GM12872 (cell line): Measurements from ENCODE around the gene FAM217B.

Experiments
- TF ChIP-seq, protein P1 (sequence below): IDR thresholded peaks from 3 replicates; pipeline ENCODE4 v1.5.1; 2011; ENCODE audit warnings: low read depth, mild to moderate bottlenecking, low read length, moderate library complexity; ENCODE audit not compliant: insufficient read depth

Gene FAM217B

DNA sequence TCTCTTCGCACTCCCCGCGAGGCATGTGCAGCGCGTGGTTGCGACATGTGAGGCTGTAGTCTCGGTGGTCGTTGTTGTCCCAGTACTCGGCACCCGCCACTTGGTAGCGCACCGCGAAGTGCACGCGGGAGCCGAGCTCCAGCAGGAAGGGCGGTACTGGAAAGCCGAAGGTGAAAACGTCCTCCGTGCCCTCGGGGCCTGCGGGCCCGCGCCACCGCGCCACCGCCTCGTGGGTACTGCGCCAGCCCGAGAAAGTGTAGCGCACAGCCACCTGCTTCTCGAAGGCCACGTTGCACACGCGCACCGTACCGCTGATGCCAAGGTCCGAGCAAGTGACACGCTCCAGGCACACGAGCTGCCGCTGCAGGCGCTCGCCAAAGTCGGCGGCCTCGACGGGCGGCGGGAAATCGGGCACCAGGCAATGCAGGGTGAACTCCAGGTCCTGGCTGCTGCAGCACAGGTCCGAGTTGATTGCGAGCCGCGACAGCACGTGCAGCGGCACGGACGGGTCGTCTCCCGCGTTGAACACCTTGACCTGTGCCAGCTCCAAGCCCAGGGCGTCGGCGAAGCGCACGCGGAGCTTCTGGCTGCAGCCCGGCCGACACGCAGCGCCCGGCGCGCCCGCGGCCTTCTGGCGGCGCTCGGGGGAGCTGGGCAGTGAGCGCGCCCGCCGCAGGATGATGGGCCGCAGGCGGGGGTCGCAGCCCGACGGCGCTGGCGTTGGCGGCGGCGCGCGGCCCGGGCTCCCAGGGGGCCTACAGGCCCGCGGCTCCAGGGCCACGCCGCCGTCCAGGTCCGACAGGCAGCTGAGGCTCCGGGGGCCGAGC, 924 bp upstream of the FAM217B start:
- TF ChIP-seq, protein P1, sequence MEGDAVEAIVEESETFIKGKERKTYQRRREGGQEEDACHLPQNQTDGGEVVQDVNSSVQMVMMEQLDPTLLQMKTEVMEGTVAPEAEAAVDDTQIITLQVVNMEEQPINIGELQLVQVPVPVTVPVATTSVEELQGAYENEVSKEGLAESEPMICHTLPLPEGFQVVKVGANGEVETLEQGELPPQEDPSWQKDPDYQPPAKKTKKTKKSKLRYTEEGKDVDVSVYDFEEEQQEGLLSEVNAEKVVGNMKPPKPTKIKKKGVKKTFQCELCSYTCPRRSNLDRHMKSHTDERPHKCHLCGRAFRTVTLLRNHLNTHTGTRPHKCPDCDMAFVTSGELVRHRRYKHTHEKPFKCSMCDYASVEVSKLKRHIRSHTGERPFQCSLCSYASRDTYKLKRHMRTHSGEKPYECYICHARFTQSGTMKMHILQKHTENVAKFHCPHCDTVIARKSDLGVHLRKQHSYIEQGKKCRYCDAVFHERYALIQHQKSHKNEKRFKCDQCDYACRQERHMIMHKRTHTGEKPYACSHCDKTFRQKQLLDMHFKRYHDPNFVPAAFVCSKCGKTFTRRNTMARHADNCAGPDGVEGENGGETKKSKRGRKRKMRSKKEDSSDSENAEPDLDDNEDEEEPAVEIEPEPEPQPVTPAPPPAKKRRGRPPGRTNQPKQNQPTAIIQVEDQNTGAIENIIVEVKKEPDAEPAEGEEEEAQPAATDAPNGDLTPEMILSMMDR: no peak

DNA sequence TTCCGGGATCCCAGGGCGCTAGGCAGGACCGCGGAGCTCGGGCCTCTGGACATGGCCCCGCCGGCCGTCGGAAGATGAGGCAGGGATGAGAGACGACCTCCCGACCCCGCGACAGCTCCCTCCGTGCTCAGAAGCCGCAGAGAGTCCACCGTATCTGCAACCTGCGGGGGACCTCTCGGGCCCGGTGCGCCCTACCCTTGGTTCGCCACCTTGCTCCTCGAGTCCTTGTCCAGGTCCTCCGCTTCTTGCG, 385 bp upstream of the FAM217B start:
- TF ChIP-seq, protein P1: no peak

DNA sequence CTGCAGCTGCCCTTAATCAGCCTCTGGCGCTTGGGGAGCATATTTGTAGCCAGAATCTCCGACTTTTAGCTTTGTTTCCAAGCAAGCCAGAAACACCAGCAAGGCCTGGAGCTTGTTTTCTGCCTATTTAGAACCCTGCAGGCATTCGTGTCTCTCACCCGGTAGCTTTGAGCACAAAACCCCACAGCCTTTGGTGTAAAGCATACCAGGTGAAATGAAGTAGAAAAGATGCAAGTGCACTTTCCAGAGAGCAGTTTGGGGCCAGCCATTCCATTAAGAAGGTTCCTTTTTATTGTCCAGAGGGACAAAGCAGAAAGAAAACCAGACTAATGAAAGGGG, 736 bp downstream of the FAM217B start:
- TF ChIP-seq, protein P1: no peak

DNA sequence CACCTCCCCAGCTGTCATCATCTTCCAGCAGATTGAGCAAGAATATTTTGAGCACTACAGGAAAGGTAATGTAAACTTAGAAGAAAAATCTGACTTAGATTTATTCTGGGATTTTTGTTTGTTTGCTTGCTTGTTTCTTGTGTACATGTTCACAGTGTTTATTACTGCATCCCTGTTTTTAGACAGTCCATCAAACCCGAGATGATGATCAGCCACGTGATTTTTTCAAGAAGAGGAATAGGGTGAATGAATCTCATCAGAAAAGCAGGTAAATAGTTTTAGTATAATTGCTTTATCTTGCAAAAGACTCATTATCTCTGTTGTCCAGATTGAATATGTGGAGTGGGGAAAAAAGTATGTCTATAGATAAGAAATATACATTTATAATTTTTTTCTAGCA, 2.1 kb downstream of the FAM217B start:
- TF ChIP-seq, protein P1: no peak

DNA sequence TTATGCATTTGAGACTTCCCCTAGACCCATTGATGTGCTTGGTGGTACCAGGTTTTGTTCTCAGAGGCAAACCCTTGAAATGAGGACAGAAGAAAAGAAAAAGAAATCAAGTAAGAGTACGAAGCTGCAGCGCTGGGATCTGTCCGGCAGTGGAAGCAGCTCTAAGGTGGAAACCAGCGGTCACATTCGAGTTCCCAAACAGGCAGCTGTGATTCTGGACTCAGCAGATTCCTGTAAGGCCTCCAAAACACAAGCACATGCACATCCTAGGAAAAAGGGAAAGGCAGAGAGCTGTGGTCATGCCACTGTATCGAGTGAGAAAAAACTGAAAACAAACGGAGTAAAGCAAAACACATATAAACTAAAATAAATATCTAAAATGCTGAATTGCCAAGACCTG, 4.5 kb downstream of the FAM217B start:
- TF ChIP-seq, protein P1: no peak

DNA sequence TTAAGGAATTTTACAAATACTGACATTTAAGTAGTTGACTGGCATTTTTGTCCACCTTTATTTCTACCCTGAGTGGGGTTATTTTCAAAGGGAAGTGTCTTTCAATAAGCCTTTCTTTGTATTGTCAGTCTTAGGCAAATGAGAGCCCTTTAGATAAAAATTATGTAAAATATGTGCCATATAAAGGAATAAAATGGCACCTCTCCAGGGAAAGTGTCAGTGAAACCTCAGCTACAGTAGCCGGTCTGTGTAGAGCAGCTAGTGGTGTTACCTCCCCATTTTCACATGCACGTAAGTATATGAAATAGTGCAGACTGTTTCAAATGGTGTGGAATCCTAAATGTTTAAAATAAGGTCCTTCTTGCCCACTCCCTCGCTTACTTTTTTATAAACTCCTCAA, 5.0 kb downstream of the FAM217B start:
- TF ChIP-seq, protein P1: no peak

DNA sequence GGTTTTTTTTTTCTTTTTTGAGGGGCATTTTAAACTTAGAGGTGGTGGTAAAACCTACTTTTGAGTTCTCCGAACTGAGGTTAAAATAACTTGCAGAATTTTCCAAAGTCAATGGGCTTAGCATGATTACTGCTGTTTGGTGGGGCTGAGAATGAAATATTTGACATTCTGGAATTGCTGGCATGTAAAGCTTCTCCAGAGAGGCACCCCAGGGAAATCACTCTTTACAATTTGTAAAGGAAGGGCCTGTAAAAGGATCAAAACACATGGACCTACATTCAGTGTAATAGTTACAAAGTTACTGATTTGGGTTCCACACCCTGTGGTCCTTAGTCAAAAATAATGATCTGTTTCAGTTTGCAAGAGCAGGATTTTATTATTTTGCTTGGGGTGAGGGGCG, 5.5 kb downstream of the FAM217B start:
- TF ChIP-seq, protein P1: no peak

DNA sequence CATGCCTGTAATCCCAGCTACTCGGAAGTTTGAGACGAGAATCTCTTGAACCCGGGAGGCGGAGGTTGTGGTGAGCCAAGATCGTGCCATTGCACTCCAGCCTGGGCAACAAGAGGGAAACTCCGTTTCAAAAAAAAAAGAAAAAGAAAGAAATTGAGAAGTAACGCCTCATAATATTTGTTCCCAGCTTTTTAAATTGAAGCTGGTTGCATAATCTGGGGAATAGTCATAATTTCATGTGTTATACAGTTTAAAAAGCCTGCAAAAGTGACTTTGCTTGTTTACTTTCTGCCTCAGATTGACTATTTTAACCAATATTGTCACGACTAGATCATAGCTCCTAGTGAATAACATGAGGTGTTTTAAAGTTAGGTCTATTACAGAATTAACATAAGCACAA, 7.2 kb downstream of the FAM217B start:
- TF ChIP-seq, protein P1: no peak
